HL-60 (cell line): ENCODE data around the gene PPP5C.

Experiments used
- DNase-seq, 2 experiments: peaks; one replicate each; pipeline ENCODE4 v3.0.0-alpha.2; 2010 to 2020; ENCODE audit warnings: low read depth in 1 of 2, low spot score in 1 of 2
- H3K27ac ChIP-seq: fragments of 250-450 bp; sonication (Bioruptor Pico); replicated peaks from 2 replicates; pipeline ENCODE4 v1.5.1; 2020; ENCODE audit warnings: mild to moderate bottlenecking, moderate library complexity
- H3K27me3 ChIP-seq: fragments of 250-450 bp; sonication (Bioruptor Pico); 2 replicates; pipeline ENCODE4 v1.5.1; 2021; ENCODE audit warnings: mild to moderate bottlenecking, moderate library complexity; ENCODE audit not compliant: insufficient read depth, poor library complexity, severe bottlenecking
- H3K4me3 ChIP-seq: replicated peaks from 2 replicates; pipeline ENCODE4 v1.5.1; 2011; ENCODE audit warnings: mild to moderate bottlenecking, control low read depth, low read length; ENCODE audit not compliant: insufficient read depth
- CTCF ChIP-seq: IDR thresholded peaks from one replicate; pipeline ENCODE4 v1.5.1; 2011; ENCODE audit warnings: low read length, control low read depth, inconsistent platforms; ENCODE audit not compliant: insufficient read depth
- GABPA ChIP-seq: IDR thresholded peaks from 2 replicates; pipeline ENCODE4 v1.6.1; 2012; ENCODE audit warnings: low read depth
- POLR2AphosphoS5 ChIP-seq: IDR thresholded peaks from 2 replicates; pipeline ENCODE4 v1.6.1; 2012; ENCODE audit warnings: low read depth
- REST ChIP-seq: IDR thresholded peaks from 2 replicates; pipeline ENCODE4 v1.6.1; 2012; ENCODE audit warnings: low read depth; ENCODE audit not compliant: insufficient replicate concordance
- SPI1 ChIP-seq: IDR thresholded peaks from 2 replicates; pipeline ENCODE4 v1.6.1; 2012; ENCODE audit warnings: low read depth, mild to moderate bottlenecking, borderline replicate concordance

The PPP5C gene

GRCh38 chr19:46326608-46327007, 20.3 kb upstream of the PPP5C start:
- Histone ChIP-seq H3K27ac (no peak overlapping the region), H3K27me3 (no peaks in the 10 kb centered on the region), H3K4me3 (no peak overlapping the region)
- no peak for TF ChIP-seq CTCF
- no peak for TF ChIP-seq SPI1
- no peak for TF ChIP-seq REST
- TF ChIP-seq POLR2AphosphoS5, result no peak
- TF ChIP-seq GABPA, result no peak
- no peak for DNase-seq

- no peak for DNase-seq
- Histone ChIP-seq H3K27me3 (no peaks in the 10 kb centered on the region), H3K4me3 (no peak overlapping the region), H3K27ac (no peak overlapping the region)
- TF ChIP-seq SPI1 (no peak), REST (no peak), POLR2AphosphoS5 (no peak), CTCF (no peak), GABPA (no peak)
Observed at GRCh38 chr19:46328079-46328478, 18.8 kb upstream of the PPP5C start.

- H3K27me3 ChIP-seq, result no peaks in the 10 kb centered on the region
- TF ChIP-seq POLR2AphosphoS5 (no peak), REST (no peak), CTCF (no peak), SPI1 (no peak), GABPA (no peak)
- DNase-seq, result no peak
- no peak overlapping the region for H3K27ac ChIP-seq
- no peak overlapping the region for H3K4me3 ChIP-seq
Observed at GRCh38 chr19:46330319-46330918, 16.5 kb upstream of the PPP5C start.
